D721Med (cell line): Measurements from ENCODE around the gene DDX42.

Experiments used
- DNase-seq: peaks from one replicate; pipeline ENCODE4 v3.0.0; 2011; ENCODE audit warnings: low spot score; ENCODE audit not compliant: insufficient read length
- FAIRE-seq: peaks from 2 replicates; lab custom pipeline; 2011; peaks lifted over from hg19 to GRCh38; lab: Jason Lieb, UNC
- CTCF ChIP-seq: IDR thresholded peaks from 2 replicates; pipeline ENCODE4 v1.5.1; 2012; ENCODE audit warnings: mild to moderate bottlenecking, control low read depth; ENCODE audit not compliant: insufficient read depth; ENCODE audit errors: missing control alignments

DDX42 gene

DNA sequence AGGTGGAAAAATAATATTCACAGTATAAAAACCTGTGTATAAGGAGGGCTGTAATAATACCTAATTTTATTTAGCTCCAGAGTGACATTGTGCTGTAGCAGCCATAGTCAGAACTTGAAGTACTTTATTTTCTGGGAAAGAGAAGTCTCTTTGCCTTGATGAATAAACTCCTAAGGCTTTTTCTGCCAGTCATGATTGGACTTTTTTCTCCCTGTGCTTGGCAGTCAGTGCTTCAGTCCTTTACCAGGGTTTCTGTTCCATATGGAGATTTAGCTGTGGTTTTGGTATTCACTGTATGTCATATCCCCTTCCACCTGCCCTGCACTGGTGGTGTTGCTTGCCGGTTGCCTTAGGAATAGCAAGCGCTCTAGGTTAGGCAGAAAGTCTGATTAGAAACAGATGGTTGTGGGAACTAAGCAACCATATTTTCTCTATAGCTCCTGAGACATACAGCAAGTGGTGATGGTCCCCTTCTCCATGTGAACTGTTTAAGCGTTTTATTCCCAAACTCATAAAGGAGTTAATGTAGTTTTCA lies 24.7 kb downstream of the DDX42 start:
- FAIRE-seq: no peak
- TF ChIP-seq CTCF: no peak
- DNase-seq: no peak

GRCh38 chr17:63800783-63801182 lies 26.8 kb downstream of the DDX42 start:
- no peak for DNase-seq
- no peak for FAIRE-seq

GRCh38 chr17:63804328-63804727 lies 30.4 kb downstream of the DDX42 start:
- no peak for TF ChIP-seq CTCF
- DNase-seq (no peak), FAIRE-seq (no peak)

More at GRCh38 chr17:63800783-63801182, 26.8 kb downstream of the DDX42 start:
- no peak for TF ChIP-seq CTCF

DNA sequence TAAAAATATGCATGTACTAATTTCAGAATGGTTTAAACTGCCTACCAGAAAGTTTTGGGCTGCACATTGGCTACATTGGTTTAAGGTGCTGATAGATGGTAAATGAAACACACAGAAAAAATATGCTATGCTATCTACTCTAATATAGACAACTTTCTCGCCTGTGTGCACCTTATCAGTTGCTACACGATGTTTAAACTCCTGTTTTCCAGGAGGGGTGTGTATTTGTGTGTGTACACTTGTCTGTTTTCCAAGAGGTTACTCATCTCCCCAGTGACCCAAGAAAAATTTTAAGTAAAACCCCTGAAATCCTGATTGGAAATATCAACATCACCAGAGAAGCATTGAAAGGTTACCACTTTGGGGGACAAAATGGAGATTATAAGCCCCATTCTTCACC lies 31.6 kb downstream of the DDX42 start:
- DNase-seq: no peak
- FAIRE-seq: no peak
- no peak for TF ChIP-seq CTCF

- FAIRE-seq: no peak
- TF ChIP-seq CTCF: no peak
Observed at GRCh38 chr17:63809970-63810369, 36.0 kb downstream of the DDX42 start.

GRCh38 chr17:63816123-63816522 lies 42.2 kb downstream of the DDX42 start:
- no peak for FAIRE-seq
- DNase-seq: no peak
- TF ChIP-seq CTCF: no peak

More at GRCh38 chr17:63809970-63810369, 36.0 kb downstream of the DDX42 start:
- DNase-seq: no peak

DNA sequence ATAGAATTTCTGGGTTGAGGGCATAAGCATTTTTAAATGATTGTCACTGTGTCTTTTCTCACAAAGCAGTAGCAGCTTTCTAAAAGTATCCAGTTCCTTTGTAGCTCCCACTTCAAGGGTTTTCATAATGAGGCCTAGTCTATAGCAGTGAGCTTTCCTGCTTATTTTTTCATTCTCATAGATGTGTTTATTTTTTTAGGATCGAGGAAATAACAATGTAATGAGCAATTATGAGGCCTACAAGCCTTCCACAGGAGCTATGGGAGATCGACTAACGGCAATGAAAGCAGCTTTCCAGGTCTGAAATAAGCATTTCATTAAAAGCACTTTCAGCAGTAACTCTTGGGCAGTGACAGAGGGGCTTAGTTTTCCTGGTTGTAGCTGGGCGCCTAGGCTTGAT lies 42.7 kb downstream of the DDX42 start:
- FAIRE-seq (no peak), DNase-seq (no peak)
- no peak for TF ChIP-seq CTCF
